ENCODE data around the gene CCT8.

CCT8 gene

GRCh38 chr21:29074783-29075182, 1.3 kb upstream of the CCT8 start:
- H3K79me2 ChIP-seq (ENCODE audit: insufficient read depth, low read length): peaks cover 45% of the 10 kb centered on the region

GRCh38 chr21:29074007-29074376, 544 bp upstream of the CCT8 start:
- peak overlapping the region; percentile 79 for H3K4me2 ChIP-seq (ENCODE audit: low read depth, low read length, poor library complexity, severe bottlenecking)
- peak overlapping the region; percentile 88 for H2AFZ ChIP-seq (ENCODE audit: low read length)
- H3K4me3 ChIP-seq (ENCODE audit: low read length, poor library complexity, severe bottlenecking): peak overlapping the region; percentile 97
- no peaks in the 10 kb centered on the region for H3K27me3 ChIP-seq (ENCODE audit: insufficient read depth, low read length, poor library complexity, severe bottlenecking)
- H3K9ac ChIP-seq (ENCODE audit: low read depth, low read length, poor library complexity, severe bottlenecking): peak overlapping the region; percentile 75
- H3K79me2 ChIP-seq (ENCODE audit: insufficient read depth, low read length): peaks cover 51% of the 10 kb centered on the region
- H3K9me2 ChIP-seq (replicated peaks; ENCODE audit: low read depth, low read length): no peaks in the 10 kb centered on the region
- peaks cover 44% of the 10 kb centered on the region for H4K20me1 ChIP-seq (ENCODE audit: insufficient read depth, low read length, poor library complexity, severe bottlenecking)
- H3K9me3 ChIP-seq (ENCODE audit: insufficient read depth, low read depth, low read length): no peaks in the 10 kb centered on the region
- peaks cover 46% of the 10 kb centered on the region for H3K4me1 ChIP-seq (ENCODE audit: insufficient read depth, low read length, poor library complexity, severe bottlenecking)
- TF ChIP-seq CTCF (conservative IDR thresholded peaks at IDR 0.05; ENCODE audit: low read length) (no peak), EZH2phosphoT487 (IDR thresholded peaks at IDR 0.05; ENCODE audit: borderline replicate concordance) (no peak)
- H3F3A ChIP-seq (ENCODE audit: low read depth): 0 out of 2 replicates have a peak, but pooled peaks cover 7% of the 10 kb centered on the region
- H3K36me3 ChIP-seq (ENCODE audit: insufficient read depth, low read length): peaks cover 5% of the 10 kb centered on the region

More at GRCh38 chr21:29074783-29075182, 1.3 kb upstream of the CCT8 start:
- Histone ChIP-seq H3K9me3 (ENCODE audit: insufficient read depth, low read depth, low read length) (no peaks in the 10 kb centered on the region), H3K9me2 (replicated peaks; ENCODE audit: low read depth, low read length) (no peaks in the 10 kb centered on the region), H3F3A (ENCODE audit: low read depth) (0 out of 2 replicates have a peak, but pooled peaks cover 7% of the 10 kb centered on the region), H3K9ac (ENCODE audit: low read depth, low read length, poor library complexity, severe bottlenecking) (no peak overlapping the region), H3K36me3 (ENCODE audit: insufficient read depth, low read length) (no peaks in the 10 kb centered on the region), H3K27me3 (ENCODE audit: insufficient read depth, low read length, poor library complexity, severe bottlenecking) (no peaks in the 10 kb centered on the region), H3K4me2 (ENCODE audit: low read depth, low read length, poor library complexity, severe bottlenecking) (no peak overlapping the region), H3K4me3 (ENCODE audit: low read length, poor library complexity, severe bottlenecking) (no peak overlapping the region), H3K4me1 (ENCODE audit: insufficient read depth, low read length, poor library complexity, severe bottlenecking) (peaks cover 52% of the 10 kb centered on the region), H2AFZ (ENCODE audit: low read length) (no peak overlapping the region), H4K20me1 (ENCODE audit: insufficient read depth, low read length, poor library complexity, severe bottlenecking) (peaks cover 36% of the 10 kb centered on the region)
- TF ChIP-seq EZH2phosphoT487 (IDR thresholded peaks at IDR 0.05; ENCODE audit: borderline replicate concordance) (no peak), CTCF (conservative IDR thresholded peaks at IDR 0.05; ENCODE audit: low read length) (no peak)

GRCh38 chr21:29072873-29073221, 601 bp downstream of the CCT8 start:
- no peaks in the 10 kb centered on the region for H3K9me2 ChIP-seq (replicated peaks; ENCODE audit: low read depth, low read length)
- peak overlapping the region; percentile 99 for H3K9ac ChIP-seq (ENCODE audit: low read depth, low read length, poor library complexity, severe bottlenecking)
- 0 out of 2 replicates have a peak, but pooled peaks cover 7% of the 10 kb centered on the region for H3F3A ChIP-seq (ENCODE audit: low read depth)
- peak overlapping the region; percentile 95 for H3K4me2 ChIP-seq (ENCODE audit: low read depth, low read length, poor library complexity, severe bottlenecking)
- H3K9me3 ChIP-seq (ENCODE audit: insufficient read depth, low read depth, low read length): no peaks in the 10 kb centered on the region
- H3K36me3 ChIP-seq (ENCODE audit: insufficient read depth, low read length): peaks cover 10% of the 10 kb centered on the region
- peak overlapping the region; percentile 97 for H3K4me3 ChIP-seq (ENCODE audit: low read length, poor library complexity, severe bottlenecking)
- H2AFZ ChIP-seq (ENCODE audit: low read length): peak overlapping the region; percentile 76
- H3K27me3 ChIP-seq (ENCODE audit: insufficient read depth, low read length, poor library complexity, severe bottlenecking): no peaks in the 10 kb centered on the region
- no peak for TF ChIP-seq EZH2phosphoT487 (IDR thresholded peaks at IDR 0.05; ENCODE audit: borderline replicate concordance)
- no peak for TF ChIP-seq CTCF (conservative IDR thresholded peaks at IDR 0.05; ENCODE audit: low read length)
- H3K79me2 ChIP-seq (ENCODE audit: insufficient read depth, low read length): peaks cover 54% of the 10 kb centered on the region
- H4K20me1 ChIP-seq (ENCODE audit: insufficient read depth, low read length, poor library complexity, severe bottlenecking): peaks cover 54% of the 10 kb centered on the region
- peaks cover 39% of the 10 kb centered on the region for H3K4me1 ChIP-seq (ENCODE audit: insufficient read depth, low read length, poor library complexity, severe bottlenecking)

Measured in Loucy (cell line).